ENCODE results near the gene GUCY2F.

The GUCY2F gene

DNA sequence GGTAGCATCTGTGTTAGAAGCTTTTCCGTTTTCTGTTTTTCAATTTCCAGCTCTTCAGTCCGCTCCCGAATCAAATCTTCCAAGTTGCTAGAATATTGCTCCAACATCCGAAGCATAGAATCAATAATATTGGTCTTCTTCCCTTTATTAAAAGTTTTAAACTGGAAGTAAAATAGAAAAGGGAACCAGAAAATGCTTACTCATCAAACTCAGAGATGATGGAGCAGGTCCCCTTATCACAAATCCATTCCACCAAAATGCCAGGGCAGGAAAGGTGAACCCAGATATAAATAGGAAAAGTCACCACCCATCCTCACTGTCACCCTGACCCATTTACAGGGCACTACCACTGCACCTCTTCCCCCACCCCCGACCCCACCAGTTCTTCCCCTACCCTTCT, 89.0 kb downstream of the GUCY2F start:
- no peak for DNase-seq

DNA sequence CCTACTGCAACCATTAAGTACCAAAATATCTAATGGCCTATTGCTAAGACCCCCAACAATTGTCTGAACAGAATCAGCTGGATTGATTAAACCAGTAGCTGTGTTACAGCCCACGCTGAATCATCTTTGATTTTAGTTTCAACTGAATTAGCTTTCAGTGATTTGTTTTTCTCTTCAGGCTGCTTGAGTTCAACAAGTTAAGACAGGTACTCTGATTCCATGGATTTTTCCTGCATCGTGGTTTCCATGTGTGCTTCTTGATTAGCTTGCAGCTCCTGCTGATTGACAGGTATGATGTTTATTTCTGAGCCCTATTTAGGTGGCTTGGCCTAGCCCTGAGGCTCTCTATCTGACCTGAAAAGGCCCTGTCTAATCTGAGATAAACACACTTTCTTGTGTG, 91.3 kb downstream of the GUCY2F start:
- DNase-seq: no peak

DNA sequence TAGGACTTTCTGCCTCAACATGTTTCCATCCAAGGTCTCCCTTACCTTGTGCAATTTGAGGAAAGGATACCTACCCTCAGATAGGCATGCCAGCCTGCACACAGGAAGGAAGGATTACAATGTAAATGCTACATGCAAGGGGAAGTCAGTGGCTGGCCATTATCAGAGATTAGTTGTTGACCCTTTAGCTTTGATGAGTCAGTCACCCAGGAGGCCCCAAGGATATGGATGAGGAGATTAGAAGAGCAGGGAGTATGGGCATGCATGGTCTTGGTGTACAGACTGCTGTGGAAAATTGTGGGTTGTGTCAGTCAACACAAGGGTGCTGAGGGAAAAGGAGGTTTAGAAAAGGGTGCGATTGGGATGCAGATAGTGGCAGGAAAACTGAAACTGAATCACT, 92.0 kb downstream of the GUCY2F start:
- no peak for DNase-seq

DNA sequence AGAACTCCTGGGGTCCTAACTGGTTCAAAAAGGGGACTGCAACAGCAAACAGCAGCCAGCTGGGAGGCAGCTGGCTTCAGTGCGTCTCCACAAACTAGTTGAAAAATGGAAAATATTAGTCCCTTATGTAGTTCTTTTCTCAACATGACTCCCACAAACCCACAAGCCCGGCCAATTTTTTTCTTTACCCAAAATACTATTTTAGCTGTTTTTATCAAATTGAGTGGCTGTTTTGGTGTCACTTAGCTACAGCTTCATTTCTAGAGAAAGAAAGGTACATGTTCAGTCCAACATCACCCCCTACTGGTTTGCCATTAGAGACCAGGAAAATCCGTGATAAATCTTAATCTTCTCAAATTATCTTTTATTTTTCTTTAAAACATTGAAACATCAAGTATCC, 97.2 kb downstream of the GUCY2F start:
- DNase-seq: no peak

DNA sequence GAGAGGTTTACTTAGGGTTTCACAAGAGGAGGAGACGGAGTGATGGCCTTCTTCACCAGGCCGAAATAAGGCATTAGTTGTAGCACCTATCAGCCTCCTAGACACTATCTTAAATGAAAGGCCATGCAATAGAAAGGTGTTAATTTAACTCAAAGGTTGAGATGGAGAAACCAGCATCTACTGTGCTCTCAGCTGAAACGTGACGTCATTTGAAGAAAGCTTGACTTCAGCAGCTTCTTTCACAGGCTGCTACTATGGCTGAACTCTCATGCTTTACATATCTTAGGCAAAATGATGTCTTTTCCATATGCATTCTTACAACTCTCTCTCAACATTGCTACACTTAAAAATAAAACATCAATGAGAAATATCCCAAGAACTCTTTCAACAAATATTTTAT, 99.6 kb downstream of the GUCY2F start:
- DNase-seq: no peak

DNA sequence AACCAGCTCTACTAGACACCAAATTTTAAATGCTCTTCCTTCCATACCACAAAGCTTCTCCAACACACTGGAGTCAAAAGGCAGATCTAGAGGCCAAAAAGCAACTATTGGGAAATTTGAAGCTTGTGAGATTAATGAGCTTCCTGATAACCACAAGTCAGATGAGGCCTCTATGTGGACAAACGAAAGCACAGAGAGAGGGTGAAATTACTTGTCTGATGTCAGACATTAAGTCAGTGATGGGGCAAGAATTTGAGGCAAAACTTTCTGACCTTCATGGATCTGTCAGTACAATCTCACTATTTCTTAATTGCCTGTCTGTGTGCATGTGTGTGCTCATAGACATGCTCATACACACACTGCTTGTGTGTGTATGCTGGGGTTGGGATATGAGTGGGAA, 103.6 kb downstream of the GUCY2F start:
- DNase-seq: no peak

DNA sequence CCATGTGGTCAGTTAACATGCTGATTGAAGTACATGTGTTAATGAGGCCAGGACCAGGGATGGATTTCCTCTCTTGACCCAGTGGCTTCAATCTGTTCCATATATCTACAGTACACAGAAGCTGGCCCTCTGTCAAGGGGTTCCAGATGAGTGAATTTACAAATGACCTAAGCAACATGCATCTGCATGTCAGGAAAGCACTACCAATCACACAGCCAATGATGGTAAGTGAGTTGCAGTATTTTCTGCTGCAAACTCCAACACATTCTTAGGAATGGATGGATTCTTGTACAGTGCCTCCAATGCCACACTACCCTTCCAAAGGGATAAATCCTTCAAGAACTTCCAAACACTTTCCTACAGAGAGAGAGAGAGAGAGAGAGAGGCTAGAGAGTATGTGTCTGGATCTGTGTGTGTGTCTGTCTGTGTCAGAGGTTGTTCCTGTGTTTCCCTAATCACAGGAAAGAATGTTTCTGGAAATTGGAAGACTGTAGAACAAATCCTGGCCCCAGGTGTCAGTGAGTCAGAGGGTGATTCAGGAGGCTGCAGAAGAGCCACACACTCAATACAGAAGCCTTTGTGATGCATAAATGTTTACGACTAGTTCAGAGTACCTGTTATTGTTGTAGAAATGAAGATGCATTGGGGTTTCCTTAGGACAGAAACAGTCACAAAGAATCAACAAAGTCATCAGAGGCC, 107.5 kb downstream of the GUCY2F start:
- no peak for DNase-seq

DNA sequence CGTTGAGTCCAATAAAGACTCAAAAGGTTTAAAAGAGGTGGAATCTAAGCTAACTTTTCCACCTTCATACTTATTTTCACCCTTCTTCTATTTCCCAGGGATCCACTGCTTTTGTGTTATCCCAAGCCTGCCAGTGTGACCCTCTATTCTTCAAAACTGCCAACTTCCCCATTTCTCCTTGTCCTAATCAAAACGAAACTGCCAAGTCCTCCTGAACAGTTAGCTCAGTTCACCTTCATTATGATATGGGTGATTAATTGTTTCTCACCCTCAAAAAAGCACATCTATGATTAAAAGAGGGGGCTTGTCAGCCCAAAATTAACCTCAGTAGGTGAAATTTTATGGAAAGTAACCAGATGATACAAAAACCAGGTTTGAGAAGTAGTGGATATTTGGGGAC, 108.4 kb downstream of the GUCY2F start:
- no peak for DNase-seq

DNA sequence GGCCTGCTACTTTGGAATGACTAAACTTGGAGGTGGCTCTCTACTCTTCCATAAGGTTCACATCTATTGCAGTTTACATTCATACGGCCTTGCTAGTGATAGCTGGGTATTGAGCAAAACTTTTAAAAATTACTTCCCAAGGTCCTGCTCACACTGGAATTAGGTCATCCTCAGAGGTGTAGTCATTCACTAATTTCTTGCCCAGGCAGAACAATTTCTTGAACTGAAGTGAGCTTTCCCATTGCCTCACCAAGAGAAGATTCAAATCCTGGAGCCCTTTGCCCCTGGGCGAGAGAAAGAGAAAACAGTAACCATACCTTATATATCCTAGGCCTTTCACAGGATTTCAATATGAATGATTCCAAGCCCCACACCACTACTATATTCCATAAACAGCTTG, 109.2 kb downstream of the GUCY2F start:
- no peak for DNase-seq

DNA sequence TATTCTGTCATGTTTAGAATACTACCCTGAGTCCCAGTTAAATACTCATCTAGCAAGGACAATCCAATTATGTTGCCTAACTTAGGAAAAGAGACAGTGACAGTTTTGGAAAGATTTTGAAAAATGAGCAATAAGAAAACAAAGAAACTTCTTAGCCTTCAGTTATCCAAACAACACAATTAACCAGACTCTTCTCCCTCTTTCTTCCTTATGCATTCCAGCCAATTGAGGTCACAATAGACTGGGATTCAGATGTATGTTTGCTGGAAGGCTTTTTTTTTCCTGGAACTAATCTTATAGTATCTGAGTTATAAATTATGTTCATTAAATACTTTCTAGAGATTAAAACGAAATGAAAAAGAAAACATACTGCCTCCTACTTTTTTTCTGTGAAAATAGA, 109.6 kb downstream of the GUCY2F start:
- DNase-seq: no peak

DNA sequence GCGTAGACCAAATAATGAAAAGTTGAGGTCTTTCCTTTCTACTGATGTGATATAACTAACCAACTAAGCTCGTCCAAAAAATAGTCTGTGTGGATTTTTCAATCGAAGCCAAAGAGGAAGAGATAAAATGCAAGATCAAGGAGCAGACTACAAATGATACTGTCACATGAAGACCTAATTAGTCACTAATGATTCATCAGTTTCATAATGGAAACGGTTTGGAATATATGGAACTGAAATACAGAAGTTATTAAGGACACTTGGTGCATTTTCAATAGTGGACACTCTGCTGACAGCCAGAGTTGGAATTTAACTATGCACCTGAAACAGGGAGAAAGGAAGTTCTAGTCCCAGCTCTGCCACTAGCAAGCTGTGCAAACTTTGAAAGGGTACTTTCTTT, 119.8 kb downstream of the GUCY2F start:
- DNase-seq: no peak

DNA sequence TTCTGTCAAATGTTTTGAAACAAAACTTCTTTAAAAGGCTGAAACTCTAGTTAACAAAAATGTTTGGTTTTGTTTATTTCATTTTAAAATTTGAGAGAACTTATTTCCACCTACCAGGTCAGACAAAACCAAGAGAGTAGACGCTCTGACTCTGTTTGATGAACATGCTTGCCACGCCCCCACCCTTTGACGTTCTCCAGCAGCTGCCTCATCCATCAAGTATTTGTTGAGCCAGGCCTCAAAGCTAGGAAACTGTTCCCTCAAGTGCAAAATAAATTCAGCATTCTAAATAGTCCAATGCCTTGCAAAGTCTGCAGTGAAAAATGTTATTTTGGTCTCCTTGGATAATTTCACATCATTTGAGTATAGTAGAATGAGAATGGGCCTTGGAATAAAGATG, 121.6 kb downstream of the GUCY2F start:
- DNase-seq: no peak

DNA sequence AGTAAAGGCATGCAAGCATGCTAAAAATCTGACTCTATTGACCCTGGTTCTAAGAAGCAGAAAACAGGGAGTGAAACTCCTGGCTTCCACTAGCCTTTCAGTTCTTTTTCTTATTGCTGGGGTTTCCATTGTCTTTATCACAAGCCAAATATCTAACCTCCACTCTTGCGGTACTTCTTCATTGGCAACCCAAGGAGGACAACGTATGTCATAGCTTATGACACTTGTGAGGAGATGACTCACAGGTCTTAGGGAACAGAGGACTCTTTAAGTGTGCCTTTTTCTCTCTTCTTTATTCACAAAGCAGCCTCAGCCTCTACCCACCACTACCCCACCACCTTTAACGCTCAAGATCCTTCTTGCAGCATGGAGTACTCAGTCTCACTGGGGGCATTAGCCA, 124.2 kb downstream of the GUCY2F start:
- DNase-seq: no peak

DNA sequence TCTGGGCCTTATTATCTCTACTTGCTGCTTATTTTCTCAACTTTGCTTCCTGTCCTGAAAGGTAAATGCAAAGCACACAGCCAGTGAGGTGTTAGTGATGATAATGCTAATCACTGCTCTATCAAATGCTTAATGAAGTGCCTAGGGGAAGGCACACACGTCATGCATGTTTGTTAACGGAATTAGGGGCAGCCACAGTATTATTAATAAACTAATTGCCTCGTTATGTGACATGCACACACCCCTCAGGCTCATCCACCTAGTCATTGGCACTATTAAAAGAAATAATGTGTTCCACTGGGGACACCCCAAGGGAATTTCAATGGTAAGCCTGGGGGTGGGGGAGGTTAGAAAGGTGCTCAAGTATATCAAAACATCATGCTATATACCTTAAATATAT, 125.2 kb downstream of the GUCY2F start:
- DNase-seq: no peak

DNA sequence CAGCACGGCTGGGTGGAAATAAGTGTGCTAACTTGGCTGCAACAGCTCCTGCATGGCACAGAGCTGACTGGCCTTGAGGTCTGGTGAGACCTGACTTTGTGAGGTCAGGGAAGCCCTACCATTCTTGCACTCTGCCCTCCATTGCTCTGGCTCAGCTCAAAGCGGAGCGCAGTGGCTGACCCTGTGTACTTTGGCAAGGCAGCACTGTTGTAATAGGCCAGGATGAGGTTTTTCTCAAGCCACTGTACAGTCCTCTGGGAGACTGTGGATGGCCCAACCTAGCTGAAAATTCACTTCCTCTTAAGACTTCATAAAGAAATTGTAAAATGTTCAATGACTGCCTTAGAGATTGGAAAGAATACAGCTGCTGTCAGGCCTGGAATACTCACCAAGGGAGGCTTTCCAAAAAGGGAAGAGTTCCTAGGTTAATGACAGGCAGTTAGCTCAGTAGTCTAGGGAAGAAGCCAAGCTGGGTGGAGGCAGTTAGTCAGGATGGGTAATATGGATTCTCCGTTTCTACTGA, 129.8 kb downstream of the GUCY2F start:
- DNase-seq: no peak

DNA sequence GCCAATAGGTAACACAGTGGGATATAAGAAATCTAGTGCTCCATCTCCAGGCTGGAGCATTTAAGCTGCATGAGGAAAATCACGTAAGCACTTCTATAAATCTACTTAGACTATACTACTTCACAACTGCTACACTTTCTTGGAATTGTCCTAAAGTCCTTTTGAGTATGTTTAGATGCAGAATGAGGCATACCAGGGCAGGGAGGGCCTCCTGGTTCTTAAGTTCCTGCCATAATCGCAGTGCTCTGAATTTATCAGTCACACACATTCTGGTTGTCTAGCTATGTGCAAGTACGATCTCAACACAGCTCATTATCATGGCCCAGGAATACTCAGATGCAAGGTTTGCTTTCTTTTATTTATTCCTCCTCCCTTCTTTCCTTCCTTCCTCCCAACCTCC, 130.3 kb downstream of the GUCY2F start:
- no peak for DNase-seq

DNA sequence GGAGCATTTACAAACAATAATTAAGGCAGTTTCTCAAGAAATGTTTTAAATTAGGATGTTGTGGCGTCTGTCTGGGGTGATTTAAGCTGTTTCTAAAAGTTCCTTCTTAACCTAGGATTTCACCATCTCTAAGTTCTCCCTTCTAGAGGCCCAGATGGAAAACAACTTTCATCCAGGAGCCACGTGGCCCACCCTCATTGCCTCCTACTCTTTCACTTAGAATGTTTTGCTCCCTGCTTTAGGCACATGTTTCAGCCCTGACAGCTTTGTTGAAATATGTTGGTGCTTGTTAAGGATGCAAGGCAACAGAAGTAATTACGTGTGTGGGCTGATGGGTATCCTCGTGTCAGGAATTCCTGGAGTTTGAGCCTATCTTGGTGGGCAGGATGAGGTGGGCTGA, 131.3 kb downstream of the GUCY2F start:
- DNase-seq: no peak

DNA sequence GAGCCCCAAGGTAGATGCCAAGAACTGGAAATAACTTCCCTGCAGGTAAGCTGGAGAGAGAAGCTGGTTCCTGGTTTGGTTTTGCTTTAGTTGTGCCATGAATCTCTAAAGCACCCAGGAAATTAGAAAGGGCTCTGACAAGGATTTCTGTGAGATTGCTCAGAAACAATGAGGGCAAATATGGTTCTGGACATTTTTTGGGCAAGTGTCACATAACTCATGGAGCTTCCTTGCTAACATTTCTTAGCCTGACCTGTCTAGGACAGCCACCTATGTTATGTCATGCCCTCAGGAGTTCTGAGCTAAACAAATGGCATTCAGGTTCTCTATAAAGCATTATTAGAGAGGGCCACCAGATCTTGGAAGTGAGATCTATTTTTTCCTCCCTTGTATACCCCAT, 131.8 kb downstream of the GUCY2F start:
- DNase-seq: no peak

DNA sequence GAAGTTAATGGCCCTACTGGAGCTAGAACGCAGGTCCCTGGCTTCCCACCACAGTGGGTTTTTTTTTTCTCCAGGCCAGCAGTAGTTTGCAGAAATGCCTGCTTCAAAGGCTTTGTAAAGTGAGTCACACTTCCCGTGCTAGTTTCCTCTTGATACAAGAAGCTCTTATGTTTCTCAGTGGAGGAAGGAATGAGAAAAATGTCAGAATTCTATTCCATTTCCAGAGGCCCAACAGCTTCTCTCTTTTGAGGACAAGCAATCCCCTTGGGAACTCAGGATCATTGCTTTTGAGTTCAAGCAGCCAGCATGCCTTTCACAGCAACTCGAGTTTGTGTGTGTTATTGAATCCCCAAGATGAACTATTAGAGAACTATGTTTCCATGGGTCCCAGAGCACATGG, 134.3 kb downstream of the GUCY2F start:
- DNase-seq: no peak

DNA sequence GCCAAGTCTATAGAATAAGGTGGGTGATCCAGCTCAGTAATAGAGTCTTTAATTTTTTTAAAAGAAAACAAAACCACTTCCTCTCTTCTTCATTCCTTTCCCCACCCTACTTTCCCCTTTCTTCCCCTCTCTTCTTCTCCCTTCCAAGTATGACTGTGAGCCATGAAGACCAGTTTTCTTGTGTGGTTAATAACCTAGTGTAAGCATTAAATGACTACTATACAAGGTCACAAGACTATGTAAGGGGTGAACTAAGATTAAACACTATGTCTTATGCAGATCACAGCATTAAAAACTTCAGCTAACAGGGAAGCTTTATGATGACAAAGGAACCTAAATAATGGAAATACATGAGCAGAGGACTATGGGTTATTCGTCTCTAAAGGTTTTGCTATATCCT, 135.4 kb downstream of the GUCY2F start:
- no peak for DNase-seq

DNA sequence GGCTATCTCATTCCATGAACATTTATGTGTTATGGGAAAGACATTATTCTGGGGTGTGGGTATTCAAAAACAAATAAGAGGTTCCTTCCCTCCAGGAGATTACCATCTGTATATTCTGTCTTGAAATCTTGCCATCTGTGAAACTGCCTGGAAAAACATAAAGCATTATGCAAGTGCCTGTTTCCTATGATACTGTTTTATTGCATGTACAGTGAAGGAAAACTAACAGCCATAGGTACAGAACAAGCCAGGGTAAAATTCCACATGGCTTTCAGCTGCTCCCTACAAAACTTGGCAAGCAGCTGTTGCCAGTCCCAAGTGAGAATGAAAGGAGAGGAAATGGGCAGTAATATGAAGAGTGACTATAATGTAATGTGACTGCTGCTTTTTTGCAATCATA, 136.0 kb downstream of the GUCY2F start:
- DNase-seq: no peak

DNA sequence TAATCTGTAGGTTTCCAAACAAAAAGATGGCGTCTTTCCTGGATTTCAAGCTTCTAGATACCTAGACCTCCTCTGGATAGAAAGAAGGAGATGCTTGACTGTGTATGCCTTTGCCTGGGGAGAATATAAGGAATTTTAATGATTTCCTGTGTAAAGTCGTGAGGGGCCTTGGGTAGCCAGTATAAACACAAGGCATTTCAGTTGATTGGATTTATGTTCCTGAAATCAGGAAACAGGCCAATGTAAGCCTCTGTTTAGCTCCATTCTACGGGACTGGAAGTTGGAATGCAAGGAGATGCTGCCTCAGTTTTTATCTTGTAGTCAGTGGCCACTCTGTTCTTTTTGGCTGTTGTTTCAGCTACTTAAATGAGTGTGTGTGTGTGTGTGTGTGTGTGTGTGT, 137.2 kb downstream of the GUCY2F start:
- DNase-seq: no peak

DNA sequence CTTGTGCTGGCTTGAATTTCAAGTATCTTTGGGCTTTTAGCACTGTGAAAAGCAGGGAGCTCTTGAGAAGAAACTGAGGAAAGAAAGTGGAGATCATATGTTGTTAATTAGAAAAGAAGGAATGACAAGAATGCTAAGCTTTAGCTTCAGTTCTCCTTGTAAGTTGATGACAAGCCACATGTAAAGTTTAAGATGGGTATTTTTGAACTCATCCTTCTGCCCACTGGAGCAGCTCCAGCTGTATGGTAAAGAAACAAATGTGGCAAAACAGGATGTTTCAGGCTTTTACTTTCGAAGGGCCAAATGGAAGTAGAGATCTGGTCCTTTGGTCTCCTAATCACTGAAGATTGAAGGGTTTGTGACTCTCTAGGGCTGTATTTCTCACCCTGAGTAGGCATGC, 137.8 kb downstream of the GUCY2F start:
- no peak for DNase-seq

DNA sequence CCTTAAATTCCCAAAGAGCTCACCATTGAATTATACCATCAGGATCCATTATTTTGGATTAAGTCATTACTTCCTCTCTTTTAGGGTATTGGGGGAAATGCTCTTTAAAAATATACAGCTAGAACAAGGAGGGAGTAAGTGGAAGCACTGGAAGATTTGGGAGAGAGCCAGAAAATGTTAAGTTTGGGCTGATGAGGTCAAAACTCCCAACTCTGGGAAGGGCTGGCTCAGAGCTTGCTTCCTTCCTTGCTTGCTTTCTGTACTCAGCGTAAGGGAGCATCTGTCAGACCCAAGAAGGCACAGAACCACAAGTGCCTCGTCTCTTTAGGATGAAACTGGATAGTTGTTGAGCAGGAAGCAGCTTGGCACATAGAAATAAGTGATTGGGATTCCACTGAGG, 138.2 kb downstream of the GUCY2F start:
- DNase-seq: no peak

DNA sequence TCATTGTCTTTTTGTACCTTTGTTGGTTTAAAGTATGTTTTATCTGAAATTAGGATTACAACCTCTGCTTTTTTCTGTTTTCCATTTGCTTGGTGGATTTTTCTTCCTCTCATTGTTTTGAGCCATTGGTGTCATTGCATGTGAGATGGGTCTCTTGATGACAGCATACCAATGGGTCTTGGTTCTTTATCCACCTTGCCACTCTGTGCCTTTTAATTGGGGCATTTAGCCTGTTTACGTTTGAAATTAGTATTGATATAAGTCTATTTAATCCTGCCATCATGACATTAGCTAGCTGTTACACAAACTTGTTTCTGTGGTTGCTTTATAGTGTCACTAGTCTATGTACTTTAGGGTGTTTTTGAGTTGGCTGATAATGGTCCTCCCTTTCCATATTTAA, 145.7 kb downstream of the GUCY2F start:
- DNase-seq: no peak

DNA sequence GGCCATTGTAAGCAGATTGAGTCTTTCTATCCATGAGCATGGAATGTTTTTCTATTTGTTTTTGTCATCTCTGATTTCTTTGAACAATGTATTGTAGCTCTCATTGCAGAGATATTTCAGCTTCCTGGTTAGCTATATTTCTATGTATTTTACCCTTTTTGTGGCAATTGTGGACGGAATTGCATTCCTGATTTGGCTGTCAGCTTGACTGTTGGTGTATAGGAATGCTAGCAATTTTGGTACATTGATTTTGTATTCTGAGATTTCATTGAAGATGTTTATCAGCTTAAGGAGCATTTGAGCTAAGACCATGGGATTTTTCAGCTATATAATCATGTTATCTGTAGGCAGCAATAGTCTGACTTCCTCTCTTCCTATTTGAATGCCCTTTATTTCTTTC, 154.6 kb downstream of the GUCY2F start:
- no peak for DNase-seq

All from activated CD4-positive, alpha-beta T cell treated with anti-CD3 and anti-CD28 coated beads, Interleukin-2, amount 50 U/mL, for 4 hours (primary cell).